Measurements from ENCODE around the gene TSSK6. TPM values are rescaled to one million over a fixed set of nuclear protein-coding genes. Genes with fewer than 3 reads are reported as not detected.

Gene TSSK6
- total RNA-seq, 1 donor from 2014 or later = 4.6 TPM

DNA sequence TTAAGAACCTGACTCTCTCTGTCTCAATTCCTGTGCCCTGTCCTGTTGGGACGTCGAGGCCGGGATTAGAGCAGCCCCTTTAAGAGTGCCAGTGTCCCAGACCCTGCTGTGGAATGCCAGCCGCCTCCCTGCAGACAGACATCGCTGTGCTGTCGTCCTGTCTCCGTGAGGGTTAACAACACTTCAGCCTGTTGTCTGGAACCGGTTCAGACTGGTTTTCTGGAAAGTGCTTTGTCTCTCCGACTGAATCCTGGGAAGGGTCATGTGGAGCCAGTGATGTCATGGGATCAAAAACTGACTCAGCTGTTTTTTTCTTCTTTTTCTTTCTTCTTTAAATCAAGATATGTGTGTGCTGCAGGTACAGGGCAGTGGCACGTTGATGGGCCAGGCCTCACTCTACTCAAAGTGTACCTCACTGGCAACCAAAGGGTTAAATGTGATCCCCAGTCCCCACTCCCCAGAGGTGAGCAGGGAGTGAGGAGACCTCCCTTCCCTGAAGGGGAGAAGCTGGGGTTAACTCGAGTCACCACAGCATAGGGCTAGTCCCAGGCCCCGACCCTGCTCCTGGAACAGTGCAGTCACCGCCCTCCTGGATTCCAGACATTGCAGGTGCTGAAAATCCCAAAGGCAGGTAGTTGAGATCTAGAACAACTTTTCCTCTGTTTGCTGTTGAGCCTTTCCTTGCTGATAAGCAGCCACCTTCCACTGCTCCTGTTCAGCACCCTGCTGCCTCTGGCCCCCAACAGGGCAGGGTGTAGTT, 50.8 kb downstream of the TSSK6 start:
- peaks cover 5% of the 10 kb centered on the region for H3K27me3 Mint-ChIP-seq (ENCODE audit: insufficient read depth, low read depth)
- Histone ChIP-seq H3K9me3 (ENCODE audit: low read depth) (peaks cover 22% of the 10 kb centered on the region), H3K36me3 (peaks cover 19% of the 10 kb centered on the region), H3K4me1 (peaks cover 54% of the 10 kb centered on the region), H2AFZ (replicated peaks) (no peak overlapping the region), H4K20me1 (ENCODE audit: low read depth) (peaks cover 45% of the 10 kb centered on the region), H3K79me2 (ENCODE audit: low read depth) (peaks cover 99% of the 10 kb centered on the region), H3F3A (ENCODE audit: low read depth) (peaks cover 48% of the 10 kb centered on the region), H3K4me3 (no peak overlapping the region), H3K9ac (no peak overlapping the region), H3K27ac (peak overlapping the region; percentile 83), H3K27me3 (no peaks in the 10 kb centered on the region), H3K4me2 (peak overlapping the region; percentile 47)
- H3K36me3 Mint-ChIP-seq = peaks cover 44% of the 10 kb centered on the region
- peak overlapping the region; percentile 41 for H3K4me3 Mint-ChIP-seq
- TF ChIP-seq, protein P1, sequence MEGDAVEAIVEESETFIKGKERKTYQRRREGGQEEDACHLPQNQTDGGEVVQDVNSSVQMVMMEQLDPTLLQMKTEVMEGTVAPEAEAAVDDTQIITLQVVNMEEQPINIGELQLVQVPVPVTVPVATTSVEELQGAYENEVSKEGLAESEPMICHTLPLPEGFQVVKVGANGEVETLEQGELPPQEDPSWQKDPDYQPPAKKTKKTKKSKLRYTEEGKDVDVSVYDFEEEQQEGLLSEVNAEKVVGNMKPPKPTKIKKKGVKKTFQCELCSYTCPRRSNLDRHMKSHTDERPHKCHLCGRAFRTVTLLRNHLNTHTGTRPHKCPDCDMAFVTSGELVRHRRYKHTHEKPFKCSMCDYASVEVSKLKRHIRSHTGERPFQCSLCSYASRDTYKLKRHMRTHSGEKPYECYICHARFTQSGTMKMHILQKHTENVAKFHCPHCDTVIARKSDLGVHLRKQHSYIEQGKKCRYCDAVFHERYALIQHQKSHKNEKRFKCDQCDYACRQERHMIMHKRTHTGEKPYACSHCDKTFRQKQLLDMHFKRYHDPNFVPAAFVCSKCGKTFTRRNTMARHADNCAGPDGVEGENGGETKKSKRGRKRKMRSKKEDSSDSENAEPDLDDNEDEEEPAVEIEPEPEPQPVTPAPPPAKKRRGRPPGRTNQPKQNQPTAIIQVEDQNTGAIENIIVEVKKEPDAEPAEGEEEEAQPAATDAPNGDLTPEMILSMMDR (IDR thresholded peaks at IDR 0.05) = no peak
- TF ChIP-seq EZH2 (IDR thresholded peaks at IDR 0.05) (no peak), EZH2phosphoT487 (IDR thresholded peaks at IDR 0.05) (no peak)
- H3K9me3 Mint-ChIP-seq = peaks cover 32% of the 10 kb centered on the region
- peaks cover 57% of the 10 kb centered on the region for H3K4me1 Mint-ChIP-seq
- peak overlapping the region; percentile 99 for H3K27ac Mint-ChIP-seq
- DNase-seq (ENCODE audit: low spot score) = peak; percentile 83

Other genes starting within 250 kb of the TSSK6 start
- 2.6 and 8.3 TPM in 2 replicates for gene TM6SF2, start 242.2 kb downstream of the TSSK6 start, total RNA-seq (ENCODE audit: low replicate concordance)
- gene SUGP1, start 195.0 kb downstream of the TSSK6 start, total RNA-seq (ENCODE audit: low replicate concordance) = 46.1 and 46.9 TPM in 2 replicates
- 35.0 and 47.3 TPM in 2 replicates for gene MAU2, start 194.7 kb downstream of the TSSK6 start, total RNA-seq (ENCODE audit: low replicate concordance)
- 37.9 and 49.8 TPM in 2 replicates for gene GATAD2A, start 109.9 kb downstream of the TSSK6 start, total RNA-seq (ENCODE audit: low replicate concordance)
- gene NDUFA13, start 677 bp upstream of the TSSK6 start, total RNA-seq (ENCODE audit: low replicate concordance) = 78.6 and 108 TPM in 2 replicates
- 2.6 and 5.1 TPM in 2 replicates for gene YJEFN3, start 13.4 kb upstream of the TSSK6 start, total RNA-seq (ENCODE audit: low replicate concordance)
- 1.0 and 3.3 TPM in 2 replicates for gene CILP2, start 22.7 kb upstream of the TSSK6 start, total RNA-seq (ENCODE audit: low replicate concordance)
- gene PBX4, start 103.1 kb upstream of the TSSK6 start, total RNA-seq (ENCODE audit: low replicate concordance) = 3.2 and 4.8 TPM in 2 replicates
- gene LPAR2, start 112.7 kb upstream of the TSSK6 start, total RNA-seq (ENCODE audit: low replicate concordance) = 21.2 and 64.8 TPM in 2 replicates
- gene GMIP, start 128.1 kb upstream of the TSSK6 start, total RNA-seq (ENCODE audit: low replicate concordance) = 6.4 and 7.9 TPM in 2 replicates
- 19.2 and 181 TPM in 2 replicates for gene ATP13A1, start 148.1 kb upstream of the TSSK6 start, total RNA-seq (ENCODE audit: low replicate concordance)
- 22.6 and 29.5 TPM in 2 replicates for gene ZNF101, start 153.3 kb upstream of the TSSK6 start, total RNA-seq (ENCODE audit: low replicate concordance)
- gene ZNF14, start 217.6 kb upstream of the TSSK6 start, total RNA-seq (ENCODE audit: low replicate concordance) = 14.4 and 21.0 TPM in 2 replicates